Neural progenitor cell (in vitro differentiated cells): ENCODE results near the gene VTA1. TPM values are rescaled to one million over a fixed set of nuclear protein-coding genes. Genes with fewer than 3 reads are reported as not detected.

Experiments
- DNase-seq: peaks from one replicate; pipeline ENCODE4 v3.0.0-alpha.2; 2016; ENCODE audit warnings: low spot score
- H2AFZ ChIP-seq: fragments of 200-600 bp; sonication (generic); replicated peaks from 2 replicates; pipeline ENCODE4 v1.6.1; 2016; ENCODE audit warnings: antibody characterized with exemption
- H3F3A ChIP-seq: fragments of 200-600 bp; sonication (generic); 2 replicates; pipeline ENCODE4 v1.6.1; 2016; ENCODE audit warnings: antibody characterized with exemption, low read depth
- H3K27ac ChIP-seq: fragments of 200-600 bp; sonication (generic); 2 replicates; pipeline ENCODE4 v1.5.1; 2016; ENCODE audit warnings: mild to moderate bottlenecking
- H3K27me3 ChIP-seq: fragments of 200-600 bp; sonication (generic); 2 replicates; pipeline ENCODE4 v1.6.1; 2016; ENCODE audit warnings: mild to moderate bottlenecking, moderate library complexity
- H3K36me3 ChIP-seq: fragments of 200-600 bp; sonication (generic); 2 replicates; pipeline ENCODE4 v1.5.1; 2016
- H3K4me1 ChIP-seq: fragments of 200-600 bp; sonication (generic); 2 replicates; pipeline ENCODE4 v1.6.1; 2016; ENCODE audit warnings: mixed run types
- H3K4me2 ChIP-seq: fragments of 200-600 bp; sonication (generic); 2 replicates; pipeline ENCODE4 v1.6.1; 2016
- H3K4me3 ChIP-seq: fragments of 200-600 bp; sonication (generic); 2 replicates; pipeline ENCODE4 v1.5.1; 2016
- H3K79me2 ChIP-seq: fragments of 200-600 bp; sonication (generic); 2 replicates; pipeline ENCODE4 v1.6.1; 2016; ENCODE audit warnings: low read depth
- H3K9ac ChIP-seq: fragments of 200-600 bp; sonication (generic); 2 replicates; pipeline ENCODE4 v1.6.1; 2016
- H3K9me3 ChIP-seq: fragments of 200-600 bp; sonication (generic); 2 replicates; pipeline ENCODE4 v1.5.1; 2016; ENCODE audit warnings: low read depth
- H4K20me1 ChIP-seq: fragments of 200-600 bp; sonication (generic); 2 replicates; pipeline ENCODE4 v1.6.1; 2016; ENCODE audit warnings: low read depth
- H3K27ac Mint-ChIP-seq: 3 replicates; pipeline ENCODE4 v1.8.0; 2021; ENCODE audit warnings: mixed read lengths
- H3K27me3 Mint-ChIP-seq: 2 replicates; pipeline ENCODE4 v1.8.0; 2022; ENCODE audit warnings: low read depth, mild to moderate bottlenecking, inconsistent platforms, moderate library complexity, mixed read lengths; ENCODE audit not compliant: insufficient read depth
- H3K36me3 Mint-ChIP-seq: 3 replicates; pipeline ENCODE4 v1.8.0; 2021; ENCODE audit warnings: mixed read lengths
- H3K4me1 Mint-ChIP-seq: 3 replicates; pipeline ENCODE4 v1.8.0; 2021; ENCODE audit warnings: mixed read lengths
- H3K4me3 Mint-ChIP-seq: 3 replicates; pipeline ENCODE4 v1.8.0; 2021; ENCODE audit warnings: mild to moderate bottlenecking, moderate library complexity, mixed read lengths
- H3K9me3 Mint-ChIP-seq: 3 replicates; pipeline ENCODE4 v1.8.0; 2020; ENCODE audit warnings: mixed read lengths
- EZH2 ChIP-seq: fragments of 200-600 bp; sonication (generic); IDR thresholded peaks from 2 replicates; pipeline ENCODE4 v1.6.1; 2017; ENCODE audit warnings: antibody characterized with exemption, mild to moderate bottlenecking, moderate library complexity
- EZH2phosphoT487 ChIP-seq: fragments of 200-600 bp; sonication (generic); IDR thresholded peaks from 2 replicates; pipeline ENCODE4 v1.6.1; 2017; ENCODE audit warnings: antibody characterized with exemption
- total RNA-seq: library from RNA; depleted of rRNA; stranded (reverse); fragments of >200 nt; gene quantifications from 2 replicates; pipeline ENCODE4 v1.2.3, GENCODE V29; 2015; ENCODE audit warnings: low replicate concordance
- TF ChIP-seq, protein P1 (sequence below): fragments of 200-600 bp; sonication (generic); IDR thresholded peaks from 2 replicates; pipeline ENCODE4 v1.5.1; 2017; ENCODE audit warnings: antibody characterized with exemption, mild to moderate bottlenecking

The VTA1 gene
- total RNA-seq, 1 donor from 2014 or later: 92.6 TPM

DNA sequence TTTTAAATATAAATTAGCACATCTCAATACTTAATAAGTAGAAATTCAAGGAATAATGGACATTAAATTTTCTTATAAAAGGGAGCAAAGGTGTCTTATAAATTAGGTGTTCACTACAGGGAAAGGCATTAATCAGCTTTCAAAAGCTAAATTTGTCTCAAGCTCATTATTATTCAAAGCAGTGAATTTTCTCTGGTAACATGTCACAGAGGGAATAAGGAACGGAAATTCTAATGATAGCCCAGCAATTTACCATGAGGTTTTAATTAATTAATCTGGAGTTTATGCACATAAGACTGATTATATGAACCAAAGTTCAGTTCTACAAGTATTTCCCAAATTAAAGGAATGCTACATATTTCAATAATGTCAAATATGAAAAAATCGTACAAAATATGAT is 29.7 kb upstream of the VTA1 start:
- H4K20me1 ChIP-seq: no peaks in the 10 kb centered on the region
- no peak for TF ChIP-seq EZH2
- TF ChIP-seq, protein P1, sequence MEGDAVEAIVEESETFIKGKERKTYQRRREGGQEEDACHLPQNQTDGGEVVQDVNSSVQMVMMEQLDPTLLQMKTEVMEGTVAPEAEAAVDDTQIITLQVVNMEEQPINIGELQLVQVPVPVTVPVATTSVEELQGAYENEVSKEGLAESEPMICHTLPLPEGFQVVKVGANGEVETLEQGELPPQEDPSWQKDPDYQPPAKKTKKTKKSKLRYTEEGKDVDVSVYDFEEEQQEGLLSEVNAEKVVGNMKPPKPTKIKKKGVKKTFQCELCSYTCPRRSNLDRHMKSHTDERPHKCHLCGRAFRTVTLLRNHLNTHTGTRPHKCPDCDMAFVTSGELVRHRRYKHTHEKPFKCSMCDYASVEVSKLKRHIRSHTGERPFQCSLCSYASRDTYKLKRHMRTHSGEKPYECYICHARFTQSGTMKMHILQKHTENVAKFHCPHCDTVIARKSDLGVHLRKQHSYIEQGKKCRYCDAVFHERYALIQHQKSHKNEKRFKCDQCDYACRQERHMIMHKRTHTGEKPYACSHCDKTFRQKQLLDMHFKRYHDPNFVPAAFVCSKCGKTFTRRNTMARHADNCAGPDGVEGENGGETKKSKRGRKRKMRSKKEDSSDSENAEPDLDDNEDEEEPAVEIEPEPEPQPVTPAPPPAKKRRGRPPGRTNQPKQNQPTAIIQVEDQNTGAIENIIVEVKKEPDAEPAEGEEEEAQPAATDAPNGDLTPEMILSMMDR: no peak
- no peak for TF ChIP-seq EZH2phosphoT487
- H3K9me3 ChIP-seq: no peaks in the 10 kb centered on the region
- Mint-ChIP-seq H3K9me3 (no peaks in the 10 kb centered on the region), H3K4me3 (no peak overlapping the region), H3K36me3 (no peaks in the 10 kb centered on the region), H3K27ac (no peak overlapping the region), H3K27me3 (no peaks in the 10 kb centered on the region), H3K4me1 (no peaks in the 10 kb centered on the region)
- no peaks in the 10 kb centered on the region for H3K4me1 ChIP-seq
- no peak overlapping the region for H3K4me3 ChIP-seq
- no peaks in the 10 kb centered on the region for H3K36me3 ChIP-seq
- no peak for DNase-seq
- H3K27ac ChIP-seq: no peak overlapping the region
- H3F3A ChIP-seq: no peaks in the 10 kb centered on the region
- H3K9ac ChIP-seq: no peak overlapping the region
- no peak overlapping the region for H2AFZ ChIP-seq
- H3K79me2 ChIP-seq: no peaks in the 10 kb centered on the region
- H3K27me3 ChIP-seq: no peaks in the 10 kb centered on the region
- H3K4me2 ChIP-seq: no peak overlapping the region

DNA sequence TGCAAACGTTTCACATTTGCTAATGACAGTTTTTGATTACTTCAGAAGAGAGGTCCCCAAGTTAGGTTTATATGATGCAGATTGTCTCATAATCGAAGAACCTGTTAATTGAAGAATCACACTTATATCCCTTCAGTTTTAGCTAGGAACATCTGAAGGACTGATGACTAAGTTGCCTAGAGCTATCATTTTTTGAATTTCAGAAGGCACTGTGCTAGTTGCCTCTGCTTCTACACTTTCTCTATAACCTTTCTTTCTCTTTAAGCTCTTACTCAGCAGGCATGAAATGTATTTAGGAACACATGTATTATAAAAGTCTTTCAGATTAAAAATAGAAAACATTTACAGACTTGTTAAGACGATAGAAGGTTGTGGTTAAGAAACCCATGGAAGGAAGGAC is 28.7 kb upstream of the VTA1 start:
- H2AFZ ChIP-seq: no peak overlapping the region
- no peak overlapping the region for H3K4me2 ChIP-seq
- no peaks in the 10 kb centered on the region for H4K20me1 ChIP-seq
- H3K79me2 ChIP-seq: no peaks in the 10 kb centered on the region
- no peak overlapping the region for H3K4me3 ChIP-seq
- no peaks in the 10 kb centered on the region for H3K36me3 ChIP-seq
- H3K27me3 Mint-ChIP-seq: no peaks in the 10 kb centered on the region
- H3K4me1 ChIP-seq: no peaks in the 10 kb centered on the region
- H3K4me3 Mint-ChIP-seq: no peak overlapping the region
- no peak overlapping the region for H3K27ac Mint-ChIP-seq
- no peak for DNase-seq
- H3K27me3 ChIP-seq: no peaks in the 10 kb centered on the region
- H3K9ac ChIP-seq: no peak overlapping the region
- no peaks in the 10 kb centered on the region for H3F3A ChIP-seq
- no peak for TF ChIP-seq EZH2
- TF ChIP-seq EZH2phosphoT487: no peak
- TF ChIP-seq, protein P1: no peak
- H3K27ac ChIP-seq: no peak overlapping the region
- no peaks in the 10 kb centered on the region for H3K36me3 Mint-ChIP-seq
- no peaks in the 10 kb centered on the region for H3K4me1 Mint-ChIP-seq
- no peaks in the 10 kb centered on the region for H3K9me3 ChIP-seq
- no peaks in the 10 kb centered on the region for H3K9me3 Mint-ChIP-seq

DNA sequence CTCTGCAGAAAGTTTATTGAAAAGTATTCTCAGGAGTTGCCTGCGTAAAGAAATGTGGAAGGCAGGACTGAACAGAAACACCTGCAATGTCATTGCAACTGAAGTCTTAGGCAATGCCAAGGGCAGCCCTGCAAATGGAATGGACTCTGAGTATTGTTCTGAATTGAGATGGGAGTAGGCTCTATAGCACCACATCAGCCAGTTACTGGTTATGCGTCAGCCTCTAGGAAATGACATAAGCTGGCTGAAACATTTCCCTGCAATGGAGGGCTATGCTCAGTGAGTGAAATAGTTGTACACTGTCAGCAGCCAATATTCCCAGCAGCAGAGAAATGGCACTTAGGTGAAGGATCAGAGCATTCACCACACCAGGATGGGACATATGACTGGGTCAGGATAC is 28.1 kb upstream of the VTA1 start:
- Histone ChIP-seq H3K79me2 (no peaks in the 10 kb centered on the region), H3K27me3 (no peaks in the 10 kb centered on the region), H3K9ac (no peak overlapping the region), H3F3A (no peaks in the 10 kb centered on the region), H3K36me3 (no peaks in the 10 kb centered on the region), H3K4me3 (no peak overlapping the region), H4K20me1 (no peaks in the 10 kb centered on the region), H2AFZ (no peak overlapping the region), H3K4me2 (no peak overlapping the region), H3K9me3 (no peaks in the 10 kb centered on the region), H3K4me1 (no peaks in the 10 kb centered on the region), H3K27ac (no peak overlapping the region)
- no peaks in the 10 kb centered on the region for H3K36me3 Mint-ChIP-seq
- no peaks in the 10 kb centered on the region for H3K27me3 Mint-ChIP-seq
- no peak for DNase-seq
- no peaks in the 10 kb centered on the region for H3K9me3 Mint-ChIP-seq
- no peaks in the 10 kb centered on the region for H3K4me1 Mint-ChIP-seq
- no peak overlapping the region for H3K4me3 Mint-ChIP-seq
- H3K27ac Mint-ChIP-seq: no peak overlapping the region
- TF ChIP-seq, protein P1: no peak
- no peak for TF ChIP-seq EZH2
- TF ChIP-seq EZH2phosphoT487: no peak

DNA sequence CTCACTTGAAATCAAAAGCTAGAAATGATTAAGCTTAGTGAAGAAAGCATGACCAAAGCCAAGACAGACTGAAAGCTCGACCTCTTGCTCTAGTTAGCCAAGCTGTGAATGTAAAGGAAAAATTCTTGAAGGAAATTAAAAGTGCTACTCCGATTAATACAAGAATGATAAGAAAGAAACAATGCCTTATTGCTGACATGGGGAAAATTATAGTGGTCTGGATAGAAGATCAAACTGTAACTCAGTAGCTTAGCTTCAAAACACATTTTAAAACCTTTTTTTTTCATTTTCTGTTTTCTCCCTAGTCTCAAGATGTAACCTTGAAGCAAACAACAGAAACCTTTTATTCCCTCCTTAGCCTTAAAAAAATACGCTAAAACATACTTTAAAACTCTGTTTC is 25.7 kb upstream of the VTA1 start:
- no peaks in the 10 kb centered on the region for H3K9me3 Mint-ChIP-seq
- H3K4me1 ChIP-seq: no peaks in the 10 kb centered on the region
- no peaks in the 10 kb centered on the region for H3K36me3 Mint-ChIP-seq
- H3K4me3 ChIP-seq: no peak overlapping the region
- H2AFZ ChIP-seq: no peak overlapping the region
- H3K9me3 ChIP-seq: no peaks in the 10 kb centered on the region
- H3F3A ChIP-seq: no peaks in the 10 kb centered on the region
- no peaks in the 10 kb centered on the region for H3K4me1 Mint-ChIP-seq
- no peak overlapping the region for H3K27ac ChIP-seq
- no peaks in the 10 kb centered on the region for H3K27me3 Mint-ChIP-seq
- no peaks in the 10 kb centered on the region for H3K79me2 ChIP-seq
- no peak overlapping the region for H3K4me2 ChIP-seq
- H3K36me3 ChIP-seq: no peaks in the 10 kb centered on the region
- TF ChIP-seq, protein P1: no peak
- no peak for TF ChIP-seq EZH2phosphoT487
- no peaks in the 10 kb centered on the region for H4K20me1 ChIP-seq
- no peak overlapping the region for H3K4me3 Mint-ChIP-seq
- H3K27ac Mint-ChIP-seq: no peak overlapping the region
- no peak overlapping the region for H3K9ac ChIP-seq
- no peaks in the 10 kb centered on the region for H3K27me3 ChIP-seq
- DNase-seq: no peak
